A375 (cell line): ENCODE results near the gene SPON1. TPM values are rescaled to one million over a fixed set of nuclear protein-coding genes. Genes with fewer than 3 reads are reported as not detected.

Experiments used
- small RNA-seq: library from RNA; depleted of rRNA; stranded (forward); fragments of <200 nt; gene quantifications from one replicate; pipeline ENCODE3, GENCODE V24; 2014
- total RNA-seq: library from RNA; depleted of rRNA; stranded (reverse); fragments of >200 nt; shearing (Covaris generic); gene quantifications from 2 replicates; pipeline ENCODE4 v1.2.3, GENCODE V29; 2014; rRNA removed

The SPON1 gene
- total RNA-seq, result 0.03 TPM in 1 of 2 replicates, not detected in the other

DNA sequence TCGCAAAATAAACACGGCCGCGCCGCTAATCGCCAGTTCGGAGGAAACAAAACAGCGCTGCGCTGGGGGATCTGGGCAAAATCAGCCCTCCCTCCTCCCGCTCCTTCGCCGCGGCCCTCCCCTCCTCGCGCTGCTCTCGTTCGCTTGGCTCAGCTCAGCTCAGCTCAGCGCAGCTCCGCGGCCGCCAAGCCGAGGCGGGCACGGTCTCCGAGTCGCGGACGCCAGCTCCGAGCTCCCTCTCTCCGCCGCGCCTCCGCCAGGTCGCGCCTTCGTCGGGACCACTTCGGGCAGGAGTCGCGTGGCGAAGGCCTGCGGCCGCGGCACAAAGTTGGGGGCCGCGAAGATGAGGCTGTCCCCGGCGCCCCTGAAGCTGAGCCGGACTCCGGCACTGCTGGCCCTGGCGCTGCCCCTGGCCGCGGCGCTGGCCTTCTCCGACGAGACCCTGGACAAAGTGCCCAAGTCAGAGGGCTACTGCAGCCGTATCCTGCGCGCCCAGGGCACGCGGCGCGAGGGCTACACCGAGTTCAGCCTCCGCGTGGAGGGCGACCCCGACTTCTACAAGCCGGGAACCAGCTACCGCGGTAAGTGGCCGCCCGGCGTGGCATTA lies at the start of gene SPON1:
SPON1 (plus strand) TSS at position 162 of the 607 bp plus-strand sequence; CDS start at position 344, 182 bp downstream.

Small RNAs within 50 kb of the gene (small RNA-seq; reads per million reads assigned to genes)
- gene RNA5SP332, result not detected
